Stimulated activated CD8-positive, alpha-beta memory T cell treated with anti-CD3 and anti-CD28 coated beads, Interleukin-2, amount 100 ng/mL, for 48 hours (primary cell): ENCODE measurements around the gene LATS1.
A peak's percentile ranks its signal among the peaks of the same experiment; 100 is the strongest.
"Not testable (repeated sequence)": the region's sequence is repeated elsewhere in the genome, so short reads cannot be mapped to it uniquely, and the experiment has no call there.

Experiments used
- DNase-seq, 2 donors: peaks; one replicate each; pipeline ENCODE4 v3.0.0-alpha.2; 2020; ENCODE audit warnings: low read depth in 2 of 2

Gene LATS1

GRCh38 chr6:149717588-149718458 lies at the start of gene LATS1:
TSS of gene LATS1 (minus strand) at chr6:149718101. CDS start at chr6:149702126, 15,975 bp downstream.
- peak; percentile 90 for DNase-seq

GRCh38 chr6:149766156-149766769 lies 48.4 kb upstream of the LATS1 start:
- no peak for DNase-seq

- no peak for DNase-seq
Measured at GRCh38 chr6:149763866-149764265, 46.0 kb upstream of the LATS1 start.

- DNase-seq: no peak
Measured at GRCh38 chr6:149761438-149761837, 43.5 kb upstream of the LATS1 start.

GRCh38 chr6:149756261-149756636 lies 38.3 kb upstream of the LATS1 start:
- DNase-seq: no peak

GRCh38 chr6:149755300-149756260 lies 37.7 kb upstream of the LATS1 start:
- DNase-seq: no peak

GRCh38 chr6:149754548-149754947 lies 36.6 kb upstream of the LATS1 start:
- DNase-seq: no peak

GRCh38 chr6:149753374-149753637 lies 35.4 kb upstream of the LATS1 start:
- DNase-seq: not testable (repeated sequence)

- DNase-seq: no peak
Measured at GRCh38 chr6:149752600-149753373, 34.9 kb upstream of the LATS1 start.

GRCh38 chr6:149751920-149752319 lies 34.0 kb upstream of the LATS1 start:
- DNase-seq: not testable (repeated sequence)

- DNase-seq: no peak
Measured at GRCh38 chr6:149751239-149751638, 33.3 kb upstream of the LATS1 start.

GRCh38 chr6:149750136-149750609 lies 32.3 kb upstream of the LATS1 start:
- peak; percentile 71 for DNase-seq

- peak; percentile 84 to 89 for DNase-seq
Measured at GRCh38 chr6:149749594-149750135, 31.8 kb upstream of the LATS1 start, which contains the start of gene PCMT1. TSS of gene PCMT1 (plus strand) at chr6:149749741. CDS start at chr6:149749902, 161 bp downstream.

- not testable (repeated sequence) for DNase-seq
Measured at GRCh38 chr6:149749082-149749593, 31.2 kb upstream of the LATS1 start.

- peak; percentile 82 to 89 for DNase-seq
Measured at GRCh38 chr6:149746147-149746946, 28.4 kb upstream of the LATS1 start, which contains the start of gene NUP43. TSS of gene NUP43 (minus strand) at chr6:149746529. CDS start at chr6:149746495, 34 bp downstream.

GRCh38 chr6:149745252-149745651 lies 27.4 kb upstream of the LATS1 start:
- DNase-seq: not testable (repeated sequence)

GRCh38 chr6:149734915-149735314 lies 17.0 kb upstream of the LATS1 start:
- no peak for DNase-seq

GRCh38 chr6:149733089-149733720 lies 15.3 kb upstream of the LATS1 start:
- no peak for DNase-seq

GRCh38 chr6:149729824-149730223 lies 11.9 kb upstream of the LATS1 start:
- no peak for DNase-seq
